T-helper 2 cell treated with Interferon-gamma antibody and Interleukin-4, amounts not matched to agents 100 ng/mL and 5 ng/mL, for 36 hours (primary cell): Measurements from ENCODE around the gene WDR86. TPM values are rescaled to one million over a fixed set of nuclear protein-coding genes. Genes with fewer than 3 reads are reported as not detected.

Experiments
- total RNA-seq: library from RNA; stranded (reverse); gene quantifications from 2 replicates; pipeline ENCODE4 v1.2.3, GENCODE V29; 2022

Gene WDR86
- total RNA-seq, 1 donor from 2014 or later: not detected

Other genes with a start within 250 kb of the WDR86 start
- gene GBX1, start 242.3 kb downstream of the WDR86 start, total RNA-seq: not detected in 2 replicates
- not detected in 2 replicates for gene ASB10, start 222.8 kb downstream of the WDR86 start, total RNA-seq
- gene H2BK1, start 199.6 kb downstream of the WDR86 start, total RNA-seq: 0.48 and 1.1 TPM in 2 replicates
- gene ABCF2, start 182.8 kb downstream of the WDR86 start, total RNA-seq: 45.5 and 47.2 TPM in 2 replicates
- 40.0 and 41.0 TPM in 2 replicates for gene CHPF2, start 177.6 kb downstream of the WDR86 start, total RNA-seq
- 2.5 and 2.6 TPM in 2 replicates for gene SMARCD3, start 161.3 kb downstream of the WDR86 start, total RNA-seq
- 60.2 and 64.3 TPM in 2 replicates for gene NUB1, start 68.2 kb downstream of the WDR86 start, total RNA-seq
- not detected in 2 replicates for gene CRYGN, start 30.1 kb upstream of the WDR86 start, total RNA-seq
- 68.3 and 71.1 TPM in 2 replicates for gene RHEB, start 109.9 kb upstream of the WDR86 start, total RNA-seq